Epithelial cell of prostate (primary cell): ENCODE data around the gene DXO.
"Not testable (repeated sequence)": the region's sequence is repeated elsewhere in the genome, so short reads cannot be mapped to it uniquely, and the experiment has no call there.

Source experiments
- DNase-seq: peaks from one replicate; pipeline ENCODE4 v3.0.0-alpha.2; 2011; ENCODE audit warnings: low read depth, low spot score
- H3K27ac ChIP-seq: fragments of 450-650 bp; 2 replicates; pipeline ENCODE4 v1.5.1; 2017; ENCODE audit warnings: mild to moderate bottlenecking

The DXO gene

GRCh38 chr6:31933537-31933936 lies 38.4 kb downstream of the DXO start:
- no peak for DNase-seq
- no peak overlapping the region for H3K27ac ChIP-seq

- H3K27ac ChIP-seq, DNase-seq: not testable (repeated sequence)
Measured at GRCh38 chr6:31932137-31932536, 39.8 kb downstream of the DXO start.

GRCh38 chr6:31930962-31931361 lies 41.0 kb downstream of the DXO start:
- no peak for DNase-seq
- H3K27ac ChIP-seq, result no peak overlapping the region

GRCh38 chr6:31928672-31928939 lies 43.3 kb downstream of the DXO start:
- H3K27ac ChIP-seq, result no peak overlapping the region

GRCh38 chr6:31927863-31928671 lies 43.9 kb downstream of the DXO start:
- DNase-seq, result no peak
- H3K27ac ChIP-seq, result no peak overlapping the region

More at GRCh38 chr6:31928672-31928939, 43.3 kb downstream of the DXO start:
- no peak for DNase-seq

GRCh38 chr6:31927242-31927862 lies 44.6 kb downstream of the DXO start, which contains the start of gene C2:
Gene C2 (plus strand): TSS chr6:31927717. CDS start chr6:31927753, 36 bp downstream.
- no peak within 1 kb of the TSS for H3K27ac ChIP-seq
- no peak for DNase-seq

GRCh38 chr6:31922942-31923341 lies 49.0 kb downstream of the DXO start:
- DNase-seq, result no peak
- H3K27ac ChIP-seq, result no peak overlapping the region

- peak; percentile 37 for DNase-seq
- peak overlapping the region; percentile 56 for H3K27ac ChIP-seq
Measured at GRCh38 chr6:31920811-31921210, 51.1 kb downstream of the DXO start.
